Type B pancreatic cell (in vitro differentiated cells): ENCODE data around the gene TBC1D1. TPM values are rescaled to one million over a fixed set of nuclear protein-coding genes. Genes with fewer than 3 reads are reported as not detected.

Experiments used
- DNase-seq: peaks from one replicate; pipeline ENCODE4 v3.0.0; 2021; ENCODE audit warnings: mixed read lengths; ENCODE audit not compliant: unreplicated experiment; ENCODE audit errors: extremely low spot score
- H3K27ac Mint-ChIP-seq: 2 replicates; pipeline ENCODE4 v1.8.0; 2021; ENCODE audit warnings: mild to moderate bottlenecking, mixed read lengths
- H3K27me3 Mint-ChIP-seq: 2 replicates; pipeline ENCODE4 v1.8.0; 2021; ENCODE audit warnings: mixed read lengths
- H3K36me3 Mint-ChIP-seq: 2 replicates; pipeline ENCODE4 v1.8.0; 2021; ENCODE audit warnings: mixed read lengths
- H3K4me1 Mint-ChIP-seq: one replicate; pipeline ENCODE4 v1.8.0; 2021; ENCODE audit warnings: mixed read lengths; ENCODE audit not compliant: unreplicated experiment
- H3K4me3 Mint-ChIP-seq: 2 replicates; pipeline ENCODE4 v1.8.0; 2021; ENCODE audit warnings: mild to moderate bottlenecking, mixed read lengths
- H3K9me3 Mint-ChIP-seq: 2 replicates; pipeline ENCODE4 v1.8.0; 2021; ENCODE audit warnings: mixed read lengths
- CTCF ChIP-seq: fragments of 200-600 bp; sonication (generic); conservative IDR thresholded peaks from 2 replicates; pipeline ENCODE4 v1.5.0; 2021; ENCODE audit warnings: antibody characterized with exemption, mild to moderate bottlenecking
- total RNA-seq: library from RNA; stranded (reverse); gene quantifications from 2 replicates; pipeline ENCODE4 v1.2.1, GENCODE V29; 2021; ENCODE audit warnings: low replicate concordance

TBC1D1 gene
- total RNA-seq, 1 donor from 2014 or later = 110 TPM

- no peak for TF ChIP-seq CTCF
- H3K4me3 Mint-ChIP-seq = no peak overlapping the region
- DNase-seq = no peak
These were observed 5.4 kb downstream of the TBC1D1 start for GRCh38 chr4:37896206-37896860.

GRCh38 chr4:37902212-37902611 is 11.3 kb downstream of the TBC1D1 start:
- H3K27me3 Mint-ChIP-seq = peaks cover 18% of the 10 kb centered on the region
- H3K36me3 Mint-ChIP-seq = no peaks in the 10 kb centered on the region
- H3K9me3 Mint-ChIP-seq = no peaks in the 10 kb centered on the region
- H3K4me3 Mint-ChIP-seq = no peak overlapping the region
- no peak for DNase-seq
- no peak for TF ChIP-seq CTCF
- no peaks in the 10 kb centered on the region for H3K4me1 Mint-ChIP-seq
- no peak overlapping the region for H3K27ac Mint-ChIP-seq

More at GRCh38 chr4:37896206-37896860, 5.4 kb downstream of the TBC1D1 start:
- no peaks in the 10 kb centered on the region for H3K4me1 Mint-ChIP-seq
- H3K36me3 Mint-ChIP-seq = no peaks in the 10 kb centered on the region
- no peaks in the 10 kb centered on the region for H3K9me3 Mint-ChIP-seq
- no peak overlapping the region for H3K27ac Mint-ChIP-seq
- H3K27me3 Mint-ChIP-seq = peaks cover 64% of the 10 kb centered on the region

GRCh38 chr4:37902738-37903693 is 12.1 kb downstream of the TBC1D1 start:
- Mint-ChIP-seq H3K27me3 (peaks cover 13% of the 10 kb centered on the region), H3K9me3 (no peaks in the 10 kb centered on the region), H3K4me3 (no peak overlapping the region), H3K4me1 (no peaks in the 10 kb centered on the region), H3K36me3 (no peaks in the 10 kb centered on the region), H3K27ac (no peak overlapping the region)
- TF ChIP-seq CTCF = no peak
- no peak for DNase-seq

- no peaks in the 10 kb centered on the region for H3K9me3 Mint-ChIP-seq
- no peaks in the 10 kb centered on the region for H3K36me3 Mint-ChIP-seq
- TF ChIP-seq CTCF = no peak
- H3K27me3 Mint-ChIP-seq = peaks cover 8% of the 10 kb centered on the region
- H3K4me3 Mint-ChIP-seq = no peak overlapping the region
- H3K27ac Mint-ChIP-seq = no peak overlapping the region
- H3K4me1 Mint-ChIP-seq = peaks cover 5% of the 10 kb centered on the region
- DNase-seq = no peak
These were observed 13.0 kb downstream of the TBC1D1 start for GRCh38 chr4:37903901-37904300.

GRCh38 chr4:37904824-37905223 is 13.9 kb downstream of the TBC1D1 start:
- DNase-seq = no peak
- Mint-ChIP-seq H3K4me1 (peaks cover 5% of the 10 kb centered on the region), H3K27me3 (peaks cover 4% of the 10 kb centered on the region), H3K36me3 (no peaks in the 10 kb centered on the region), H3K4me3 (no peak overlapping the region), H3K27ac (no peak overlapping the region), H3K9me3 (no peaks in the 10 kb centered on the region)
- TF ChIP-seq CTCF = no peak
